ENCODE data around the gene INTS6L.
"Not testable (repeated sequence)": the region's sequence is repeated elsewhere in the genome, so short reads cannot be mapped to it uniquely, and the experiment has no call there.

The INTS6L gene

GRCh38 chrX:135605906-135606305 lies 85.4 kb downstream of the INTS6L start:
- no peak for DNase-seq (ENCODE audit: low read depth in 2 of 2)

- DNase-seq (ENCODE audit: low read depth in 2 of 2): not testable (repeated sequence)
These were observed 104.1 kb downstream of the INTS6L start for GRCh38 chrX:135624408-135625204.

- no peak for DNase-seq (ENCODE audit: low read depth in 2 of 2)
These were observed 105.5 kb downstream of the INTS6L start for GRCh38 chrX:135625995-135626394.

- no peak for DNase-seq (ENCODE audit: low read depth in 2 of 2)
These were observed 108.9 kb downstream of the INTS6L start for GRCh38 chrX:135629342-135629741.
